ENCODE measurements around the gene VPS13C.
"Not testable (repeated sequence)": the region's sequence is repeated elsewhere in the genome, so short reads cannot be mapped to it uniquely, and the experiment has no call there.

VPS13C gene

GRCh38 chr15:62035256-62035924, 24.9 kb downstream of the VPS13C start:
- no peak for DNase-seq (ENCODE audit: low read depth)

GRCh38 chr15:62027916-62028315, 32.3 kb downstream of the VPS13C start:
- DNase-seq (ENCODE audit: low read depth), result no peak

- no peak for DNase-seq (ENCODE audit: low read depth)
Observed at GRCh38 chr15:62027263-62027565, 33.0 kb downstream of the VPS13C start.

GRCh38 chr15:62026487-62027262, 33.6 kb downstream of the VPS13C start:
- DNase-seq (ENCODE audit: low read depth), result no peak

GRCh38 chr15:62021991-62022600, 38.2 kb downstream of the VPS13C start:
- DNase-seq (ENCODE audit: low read depth), result no peak

GRCh38 chr15:62020576-62021160, 39.6 kb downstream of the VPS13C start:
- DNase-seq (ENCODE audit: low read depth), result no peak

- not testable (repeated sequence) for DNase-seq (ENCODE audit: low read depth)
Observed at GRCh38 chr15:62005354-62005753, 54.9 kb downstream of the VPS13C start.

GRCh38 chr15:61997786-61998185, 62.5 kb downstream of the VPS13C start:
- DNase-seq (ENCODE audit: low read depth), result no peak

GRCh38 chr15:61996056-61996635, 64.1 kb downstream of the VPS13C start:
- DNase-seq (ENCODE audit: low read depth), result no peak

GRCh38 chr15:61994216-61994615, 66.0 kb downstream of the VPS13C start:
- DNase-seq (ENCODE audit: low read depth), result no peak

GRCh38 chr15:61992518-61992917, 67.7 kb downstream of the VPS13C start:
- DNase-seq (ENCODE audit: low read depth), result no peak

- DNase-seq (ENCODE audit: low read depth), result no peak
Observed at GRCh38 chr15:61989667-61990066, 70.6 kb downstream of the VPS13C start.

- DNase-seq (ENCODE audit: low read depth), result no peak
Observed at GRCh38 chr15:61987824-61988223, 72.4 kb downstream of the VPS13C start.

GRCh38 chr15:61983081-61983480, 77.2 kb downstream of the VPS13C start:
- no peak for DNase-seq (ENCODE audit: low read depth)

- DNase-seq (ENCODE audit: low read depth), result no peak
Observed at GRCh38 chr15:61978225-61978624, 82.0 kb downstream of the VPS13C start.

GRCh38 chr15:61974759-61975158, 85.5 kb downstream of the VPS13C start:
- no peak for DNase-seq (ENCODE audit: low read depth)

- DNase-seq (ENCODE audit: low read depth), result no peak
Observed at GRCh38 chr15:61974118-61974517, 86.1 kb downstream of the VPS13C start.

GRCh38 chr15:61951949-61952348, 108.3 kb downstream of the VPS13C start:
- DNase-seq (ENCODE audit: low read depth), result no peak

- no peak for DNase-seq (ENCODE audit: low read depth)
Observed at GRCh38 chr15:61946778-61947177, 113.5 kb downstream of the VPS13C start.

GRCh38 chr15:61943992-61944391, 116.3 kb downstream of the VPS13C start:
- DNase-seq (ENCODE audit: low read depth), result no peak

- no peak for DNase-seq (ENCODE audit: low read depth)
Observed at GRCh38 chr15:61938249-61938648, 122.0 kb downstream of the VPS13C start.

GRCh38 chr15:61936528-61937195, 123.6 kb downstream of the VPS13C start:
- no peak for DNase-seq (ENCODE audit: low read depth)

Data from stimulated activated CD8-positive, alpha-beta memory T cell treated with anti-CD3 and anti-CD28 coated beads, Interleukin-4, amount 100 ng/mL, for 24 hours (primary cell).